RWPE1 (cell line): ENCODE measurements around the gene ZFP36L2.

Experiments
- CTCF ChIA-PET: fragments of 350-600 bp; sonication (Branson Sonifier 250); formaldehyde crosslinking; extraction: SDS; loops from one replicate; lab custom pipeline; 2021; lab: Yijun Ruan, JAX
- POLR2A ChIA-PET: fragments of 400-600 bp; formaldehyde crosslinking; extraction: SDS; loops from one replicate; lab custom pipeline; 2020; ENCODE audit warnings: antibody characterized with exemption; ENCODE audit not compliant: low non-redundant PET; lab: Yijun Ruan, JAX
- DNase-seq: peaks from one replicate; pipeline ENCODE4 v3.0.0; 2012; ENCODE audit warnings: low spot score
- H3K27ac ChIP-seq: fragments of 450-650 bp; 2 replicates; pipeline ENCODE4 v1.5.1; 2017
- TF ChIP-seq, protein P1 (sequence below): fragments of 450-650 bp; conservative IDR thresholded peaks from 2 replicates; pipeline ENCODE4 v1.5.1; 2017; ENCODE audit warnings: low read depth, mild to moderate bottlenecking

Gene ZFP36L2

DNA sequence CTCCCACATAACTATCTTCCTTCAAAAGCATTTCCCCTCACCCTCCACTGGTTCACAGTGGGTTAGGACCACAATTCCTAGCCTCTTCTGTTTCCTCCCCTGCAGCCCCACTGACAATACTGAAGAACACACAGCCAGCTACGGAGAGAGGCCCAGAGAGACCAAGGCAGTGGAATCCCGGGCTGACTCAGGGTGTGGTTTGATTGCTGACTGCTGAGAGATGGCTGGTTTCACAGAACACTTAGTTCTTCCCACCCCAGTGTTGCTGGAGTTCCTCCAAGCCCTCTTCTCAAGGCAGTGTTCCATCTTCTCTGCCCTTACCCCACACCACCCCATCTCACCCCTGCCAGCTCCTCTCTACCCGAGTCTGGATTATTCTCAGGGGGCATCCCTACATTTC, 43.3 kb upstream of the ZFP36L2 start:
- POLR2A ChIA-PET, result no interaction called here
- CTCF ChIA-PET, result no interaction called here
- no peak for DNase-seq
- TF ChIP-seq, protein P1, sequence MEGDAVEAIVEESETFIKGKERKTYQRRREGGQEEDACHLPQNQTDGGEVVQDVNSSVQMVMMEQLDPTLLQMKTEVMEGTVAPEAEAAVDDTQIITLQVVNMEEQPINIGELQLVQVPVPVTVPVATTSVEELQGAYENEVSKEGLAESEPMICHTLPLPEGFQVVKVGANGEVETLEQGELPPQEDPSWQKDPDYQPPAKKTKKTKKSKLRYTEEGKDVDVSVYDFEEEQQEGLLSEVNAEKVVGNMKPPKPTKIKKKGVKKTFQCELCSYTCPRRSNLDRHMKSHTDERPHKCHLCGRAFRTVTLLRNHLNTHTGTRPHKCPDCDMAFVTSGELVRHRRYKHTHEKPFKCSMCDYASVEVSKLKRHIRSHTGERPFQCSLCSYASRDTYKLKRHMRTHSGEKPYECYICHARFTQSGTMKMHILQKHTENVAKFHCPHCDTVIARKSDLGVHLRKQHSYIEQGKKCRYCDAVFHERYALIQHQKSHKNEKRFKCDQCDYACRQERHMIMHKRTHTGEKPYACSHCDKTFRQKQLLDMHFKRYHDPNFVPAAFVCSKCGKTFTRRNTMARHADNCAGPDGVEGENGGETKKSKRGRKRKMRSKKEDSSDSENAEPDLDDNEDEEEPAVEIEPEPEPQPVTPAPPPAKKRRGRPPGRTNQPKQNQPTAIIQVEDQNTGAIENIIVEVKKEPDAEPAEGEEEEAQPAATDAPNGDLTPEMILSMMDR, result no peak
- peak overlapping the region; percentile 46 for H3K27ac ChIP-seq

DNA sequence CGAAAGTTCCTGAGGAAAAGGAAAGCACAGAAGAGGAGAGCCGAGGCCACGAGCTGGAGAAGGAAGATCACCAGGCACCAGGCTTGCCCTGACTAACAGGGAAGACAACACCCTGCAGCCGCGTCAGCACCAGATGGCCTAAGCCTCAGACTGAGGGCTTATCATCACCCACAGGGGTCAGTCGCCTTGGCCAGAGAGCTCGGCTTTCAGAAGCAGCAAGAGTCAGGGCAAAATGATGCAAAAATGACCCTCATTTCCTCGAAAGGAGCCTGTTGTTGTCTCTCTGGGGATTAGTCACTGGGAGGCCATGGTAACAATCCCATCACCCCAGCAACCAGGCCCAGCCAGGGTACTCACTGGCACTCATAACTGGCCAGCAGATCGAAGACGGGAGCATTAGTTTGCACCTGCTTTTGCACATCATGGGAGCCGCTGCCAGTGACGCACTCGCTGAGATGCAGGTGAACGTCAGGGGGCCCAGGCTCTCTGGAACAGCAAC, 42.7 kb upstream of the ZFP36L2 start:
- ChIA-PET POLR2A (no interaction called here), CTCF (no interaction called here)
- TF ChIP-seq, protein P1, result no peak
- H3K27ac ChIP-seq, result peak overlapping the region; percentile 46
- no peak for DNase-seq

DNA sequence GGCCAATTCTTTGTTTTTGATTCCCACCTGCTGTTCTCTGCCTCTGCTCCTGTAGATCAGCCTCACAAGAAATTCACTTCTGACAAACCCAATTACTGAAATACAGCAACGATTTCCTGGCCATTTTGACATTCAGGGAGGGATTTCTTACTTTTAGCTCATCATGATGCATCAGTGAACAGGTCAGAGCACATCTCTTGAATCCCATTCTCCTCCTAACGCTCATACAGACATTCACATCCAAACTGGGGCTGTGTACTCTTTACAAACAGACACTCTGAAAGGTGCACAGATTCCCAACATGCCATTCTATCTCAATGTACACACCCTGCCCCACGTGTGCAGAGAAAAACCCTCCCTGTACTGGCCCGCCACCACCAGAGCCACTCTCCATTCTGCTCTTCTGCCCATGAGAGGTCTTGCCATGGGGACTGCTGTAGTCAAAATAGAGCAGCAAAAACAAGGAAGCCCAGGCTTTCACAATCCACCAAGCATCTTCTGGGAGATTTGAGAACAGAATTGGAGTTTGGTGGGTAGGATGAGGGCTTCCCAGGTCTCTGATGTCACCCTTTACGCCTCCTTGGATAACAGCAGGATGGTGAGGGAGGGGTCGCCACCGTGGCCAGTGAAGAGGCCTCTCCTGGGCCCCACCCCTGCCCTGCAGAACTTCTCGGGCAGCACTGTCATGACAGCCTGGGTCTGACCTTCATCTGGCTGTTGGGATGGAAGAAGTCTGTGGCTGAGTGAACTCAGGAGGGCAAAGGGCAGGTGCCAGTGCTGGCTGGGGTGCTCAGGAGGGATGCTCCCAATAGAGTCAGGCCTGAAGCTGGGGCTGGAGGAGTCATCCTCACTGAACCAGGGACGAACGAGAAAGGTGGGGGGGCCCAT, 41.9 kb upstream of the ZFP36L2 start:
- ChIA-PET POLR2A (no interaction called here), CTCF (no interaction called here)
- peak overlapping the region; percentile 46 for H3K27ac ChIP-seq
- TF ChIP-seq, protein P1, result no peak
- no peak for DNase-seq

DNA sequence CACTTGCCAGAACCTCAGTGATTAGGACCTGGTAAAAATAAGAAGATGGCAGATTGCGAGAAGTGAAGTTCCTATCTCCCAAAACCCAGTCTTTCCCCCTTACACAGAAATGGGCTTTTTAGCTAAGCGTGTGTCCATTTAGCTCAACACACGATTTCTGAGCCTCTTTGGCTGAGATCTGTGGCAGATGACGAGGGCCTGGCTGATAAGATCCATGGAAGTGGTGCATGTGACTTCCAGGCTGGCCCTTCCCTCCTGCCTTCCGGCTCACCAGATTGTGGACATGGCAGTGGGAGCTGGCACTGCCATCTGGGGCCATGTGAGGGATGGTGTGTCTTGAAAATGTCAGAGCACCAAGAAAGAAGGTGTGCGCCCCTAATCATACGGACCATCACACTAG, 41.0 kb upstream of the ZFP36L2 start:
- no peak for DNase-seq
- TF ChIP-seq, protein P1, result no peak
- H3K27ac ChIP-seq, result no peak overlapping the region
- ChIA-PET POLR2A (no interaction called here), CTCF (no interaction called here)

DNA sequence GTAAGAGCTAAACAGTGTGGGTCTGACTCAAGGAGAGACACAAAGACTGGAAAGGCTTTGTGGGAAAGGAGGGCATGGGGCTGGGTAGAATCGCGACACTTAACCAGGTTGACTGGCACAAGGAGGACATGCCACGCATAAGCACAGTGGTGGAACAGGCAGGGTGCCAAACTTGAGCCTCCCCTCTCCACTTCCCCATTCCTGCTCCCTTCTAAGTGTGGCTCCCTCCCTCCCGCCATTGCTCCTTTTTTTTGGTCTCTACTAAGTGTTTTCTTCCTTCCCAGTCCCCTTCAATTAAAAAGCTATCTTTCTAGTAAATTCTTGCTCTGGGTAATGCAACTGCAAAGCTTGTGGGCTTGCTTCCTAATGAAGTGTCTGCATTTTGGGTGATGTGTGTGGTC, 40.3 kb upstream of the ZFP36L2 start:
- no peak overlapping the region for H3K27ac ChIP-seq
- ChIA-PET CTCF (interaction anchor here (0.8 kb wide), 1 partner anchor 322 kb away, joined by 3 read pairs; no protein-coding TSS in a partner anchor), POLR2A (no interaction called here)
- DNase-seq, result no peak
- TF ChIP-seq, protein P1, result no peak

DNA sequence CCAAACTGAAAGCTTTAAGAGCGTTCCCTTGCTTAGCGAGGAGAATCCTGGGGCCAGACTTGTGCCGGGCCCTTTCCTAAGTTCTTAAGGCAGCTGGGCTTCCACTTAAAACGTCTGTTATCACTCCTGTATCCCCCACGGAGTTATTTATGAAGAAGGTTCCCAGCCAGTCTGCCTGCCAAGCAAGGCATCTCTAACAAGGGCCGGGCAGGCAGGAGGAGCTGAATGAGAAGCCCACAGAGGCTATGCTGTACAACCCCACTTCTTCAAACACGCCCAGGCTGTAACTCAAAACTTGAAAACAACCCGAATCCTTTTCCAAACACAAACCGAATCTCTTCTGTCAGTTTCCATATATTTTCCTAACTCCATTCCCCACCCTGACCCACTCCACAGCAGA, 39.0 kb upstream of the ZFP36L2 start:
- CTCF ChIA-PET, result no interaction called here
- TF ChIP-seq, protein P1, result no peak
- H3K27ac ChIP-seq, result no peak overlapping the region
- POLR2A ChIA-PET, result no interaction called here
- DNase-seq, result no peak
